Mesenchymal stem cell (in vitro differentiated cells and primary cell): ENCODE results near the gene FHOD3.

Experiments used
- DNase-seq: peaks from one replicate; pipeline ENCODE4 v3.0.0-alpha.2; 2013
- H2AFZ ChIP-seq: one replicate; pipeline ENCODE4 v1.6.1; 2013; ENCODE audit warnings: low read depth, mild to moderate bottlenecking, control low read depth, inconsistent platforms, low read length, moderate library complexity
- H2AK5ac ChIP-seq: 2 replicates; pipeline ENCODE4 v1.6.1; 2013; ENCODE audit warnings: low read length, moderate library complexity, mild to moderate bottlenecking, inconsistent platforms; ENCODE audit not compliant: severe bottlenecking
- H2BK120ac ChIP-seq: one replicate; pipeline ENCODE4 v1.6.1; 2013; ENCODE audit warnings: low read depth, mild to moderate bottlenecking, inconsistent platforms, low read length, moderate library complexity
- H2BK12ac ChIP-seq, 2 experiments: one replicate each; pipeline ENCODE4 v1.6.1; 2013; ENCODE audit warnings: inconsistent platforms in 2 of 2, low read length in 2 of 2, mild to moderate bottlenecking in 2 of 2, moderate library complexity in 2 of 2, control low read depth in 1 of 2
- H2BK15ac ChIP-seq: one replicate; pipeline ENCODE4 v1.6.1; 2013; ENCODE audit warnings: mild to moderate bottlenecking, low read depth, inconsistent platforms; ENCODE audit not compliant: poor library complexity, severe bottlenecking
- H2BK5ac ChIP-seq: 2 replicates; pipeline ENCODE4 v1.6.1; 2013; ENCODE audit warnings: low read depth, mild to moderate bottlenecking, low read length, control low read depth, inconsistent platforms; ENCODE audit not compliant: poor library complexity, severe bottlenecking
- H3K14ac ChIP-seq, 2 experiments: one replicate each; pipeline ENCODE4 v1.6.1; 2013; ENCODE audit warnings: inconsistent platforms in 2 of 2, low read length in 2 of 2, control low read depth in 1 of 2, mild to moderate bottlenecking in 1 of 2, moderate library complexity in 1 of 2
- H3K18ac ChIP-seq, 2 experiments: one replicate each; pipeline ENCODE4 v1.6.1; 2013; ENCODE audit warnings: inconsistent platforms in 2 of 2, low read length in 2 of 2, control low read depth in 1 of 2, low read depth in 1 of 2, mild to moderate bottlenecking in 1 of 2
- H3K23ac ChIP-seq, 2 experiments: one replicate each; pipeline ENCODE4 v1.6.1; 2013; ENCODE audit warnings: inconsistent platforms in 2 of 2, low read length in 2 of 2, mild to moderate bottlenecking in 2 of 2, moderate library complexity in 2 of 2, control low read depth in 1 of 2
- H3K27ac ChIP-seq: 2 replicates; pipeline ENCODE4 v1.5.1; 2013; ENCODE audit warnings: mild to moderate bottlenecking, moderate library complexity, low read length, control low read depth, inconsistent platforms; ENCODE audit not compliant: poor library complexity, severe bottlenecking
- H3K27me3 ChIP-seq, 2 experiments: 2 replicates each; pipeline versions ENCODE4 v1.6.1 to v1.7.0; 2013; ENCODE audit warnings: low read length in 2 of 2, mild to moderate bottlenecking in 2 of 2, moderate library complexity in 2 of 2, control low read depth in 1 of 2, inconsistent platforms in 1 of 2; ENCODE audit not compliant: control insufficient read depth in 1 of 2, insufficient read depth in 1 of 2
- H3K36me3 ChIP-seq, 2 experiments: 2 replicates each; pipeline versions ENCODE4 v1.6.1 to v1.7.0; 2013; ENCODE audit warnings: low read length in 2 of 2, control low read depth in 1 of 2, inconsistent platforms in 1 of 2, low read depth in 1 of 2, mild to moderate bottlenecking in 1 of 2; ENCODE audit not compliant: insufficient read depth in 2 of 2, control insufficient read depth in 1 of 2
- H3K4ac ChIP-seq, 2 experiments: one replicate each; pipeline ENCODE4 v1.6.1; 2013; ENCODE audit warnings: inconsistent platforms in 2 of 2, low read length in 2 of 2, mild to moderate bottlenecking in 2 of 2, moderate library complexity in 2 of 2, control low read depth in 1 of 2, low read depth in 1 of 2
- H3K4me1 ChIP-seq: 2 replicates; pipeline ENCODE4 v1.6.1; 2013; ENCODE audit warnings: low read depth, low read length, control low read depth; ENCODE audit not compliant: control insufficient read depth, insufficient read depth
- H3K4me2 ChIP-seq: 2 replicates; pipeline ENCODE4 v1.6.1; 2013; ENCODE audit warnings: low read length, mild to moderate bottlenecking, inconsistent platforms; ENCODE audit not compliant: poor library complexity, severe bottlenecking
- H3K4me3 ChIP-seq, 2 experiments: 2 replicates each; pipeline versions ENCODE4 v1.5.1 to v1.7.0; 2013; ENCODE audit warnings: low read length in 2 of 2, mild to moderate bottlenecking in 2 of 2, control low read depth in 1 of 2, low read depth in 1 of 2; ENCODE audit not compliant: insufficient read depth in 1 of 2
- H3K79me1 ChIP-seq: replicated peaks from 2 replicates; pipeline ENCODE4 v1.6.1; 2013; ENCODE audit warnings: mild to moderate bottlenecking, control low read depth, low read length, inconsistent platforms; ENCODE audit not compliant: poor library complexity, severe bottlenecking
- H3K9ac ChIP-seq: 2 replicates; pipeline ENCODE4 v1.7.0; 2013; ENCODE audit warnings: mild to moderate bottlenecking, low read length, moderate library complexity
- H3K9me3 ChIP-seq: 2 replicates; pipeline ENCODE4 v1.7.0; 2013; ENCODE audit warnings: mild to moderate bottlenecking, low read length; ENCODE audit not compliant: control insufficient read depth
- H4K8ac ChIP-seq: one replicate; pipeline ENCODE4 v1.6.1; 2013; ENCODE audit warnings: inconsistent platforms, mild to moderate bottlenecking, low read length, moderate library complexity
- H4K91ac ChIP-seq: one replicate; pipeline ENCODE4 v1.6.1; 2013; ENCODE audit warnings: mild to moderate bottlenecking, low read length, inconsistent platforms
- WGBS: methylation state at CpG from one replicate; pipeline ENCODE4 v1.1.7; 2013; ENCODE audit warnings: mixed read lengths; 5-methylcytosine and 5-hydroxymethylcytosine counted together

Gene FHOD3

DNA sequence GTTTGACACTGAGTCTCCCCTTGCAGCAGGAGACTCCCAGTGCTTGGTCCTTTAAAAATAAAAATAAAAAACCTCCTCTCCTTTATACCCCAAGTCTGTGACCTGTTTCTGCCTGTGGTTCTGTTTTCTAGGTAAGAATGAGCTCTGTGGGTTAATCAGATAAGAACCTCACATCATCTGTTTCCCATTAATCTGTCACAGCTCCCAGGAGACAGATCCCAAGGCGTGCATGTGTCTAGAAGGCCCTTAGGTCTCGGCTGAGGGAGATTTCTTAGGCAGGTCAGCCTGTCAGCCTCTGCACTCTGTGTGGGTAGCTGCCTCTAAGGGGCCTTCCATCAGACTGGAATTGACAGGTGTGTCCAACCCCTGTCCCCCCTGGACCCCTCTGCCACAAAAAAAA lies 80.7 kb downstream of the FHOD3 start:
- H4K8ac ChIP-seq = no peak overlapping the region
- H2BK5ac ChIP-seq = no peak overlapping the region
- H3K4me1 ChIP-seq = peaks cover 19% of the 10 kb centered on the region
- H3K14ac ChIP-seq = no peak overlapping the region
- H2AFZ ChIP-seq = no peak overlapping the region
- no peak overlapping the region for H2AK5ac ChIP-seq
- WGBS = 23% methylated on average over 2 of the region's 2 CpGs
- no peak overlapping the region for H4K91ac ChIP-seq
- no peak overlapping the region for H3K23ac ChIP-seq
- no peaks in the 10 kb centered on the region for H3K27me3 ChIP-seq
- no peak overlapping the region for H2BK12ac ChIP-seq
- H3K9me3 ChIP-seq = no peaks in the 10 kb centered on the region
- no peak overlapping the region for H3K27ac ChIP-seq
- peaks cover 32% of the 10 kb centered on the region for H3K79me1 ChIP-seq
- no peak overlapping the region for H3K4me2 ChIP-seq
- H3K18ac ChIP-seq = no peak overlapping the region
- no peak for DNase-seq
- peaks cover 0 to 9% of the 10 kb centered on the region in 2 experiments for H3K36me3 ChIP-seq
- no peak overlapping the region for H3K4me3 ChIP-seq
- H2BK120ac ChIP-seq = no peak overlapping the region
- no peak overlapping the region for H2BK15ac ChIP-seq
- no peak overlapping the region for H3K9ac ChIP-seq
- no peak overlapping the region for H3K4ac ChIP-seq

DNA sequence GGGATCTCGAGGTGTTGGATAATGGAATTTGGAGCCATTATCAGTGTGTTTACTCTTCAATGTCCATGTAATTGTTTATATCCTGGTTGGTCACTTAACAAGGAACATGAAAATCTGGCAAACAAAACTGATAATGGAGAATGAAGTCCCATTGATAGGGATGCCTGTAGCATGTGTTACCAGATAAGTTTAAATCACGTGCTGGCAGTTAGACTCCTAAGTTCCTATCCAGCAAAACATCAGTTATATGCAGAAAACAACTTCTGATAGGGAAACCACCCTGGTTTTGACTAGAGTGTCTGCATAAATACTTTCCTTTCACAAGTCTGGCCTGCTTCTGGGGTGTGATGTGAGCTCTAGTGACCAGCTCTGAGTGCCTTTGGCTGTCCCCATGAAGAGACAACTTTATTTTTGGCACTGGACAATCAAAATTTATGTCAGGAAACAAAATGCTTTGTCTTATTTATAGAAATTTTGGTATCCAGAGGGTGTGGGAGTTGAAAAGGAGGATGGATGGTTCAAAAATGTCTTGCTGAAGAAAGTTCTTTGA lies 82.0 kb downstream of the FHOD3 start:
- Histone ChIP-seq H3K36me3 (peaks cover 0 to 9% of the 10 kb centered on the region in 2 experiments), H2BK120ac (no peak overlapping the region), H2AK5ac (no peak overlapping the region), H3K4me3 (no peak overlapping the region), H3K14ac (no peak overlapping the region), H3K4ac (no peak overlapping the region), H3K27me3 (no peaks in the 10 kb centered on the region), H3K23ac (no peak overlapping the region), H3K27ac (no peak overlapping the region), H3K79me1 (peaks cover 34% of the 10 kb centered on the region), H3K4me1 (peaks cover 18% of the 10 kb centered on the region), H2AFZ (no peak overlapping the region), H3K4me2 (no peak overlapping the region), H2BK5ac (no peak overlapping the region), H2BK15ac (no peak overlapping the region), H3K18ac (no peak overlapping the region), H4K91ac (no peak overlapping the region), H2BK12ac (no peak overlapping the region), H4K8ac (no peak overlapping the region), H3K9ac (no peak overlapping the region), H3K9me3 (no peaks in the 10 kb centered on the region)
- no peak for DNase-seq
- WGBS = 86% methylated on average over 2 of the region's 2 CpGs

DNA sequence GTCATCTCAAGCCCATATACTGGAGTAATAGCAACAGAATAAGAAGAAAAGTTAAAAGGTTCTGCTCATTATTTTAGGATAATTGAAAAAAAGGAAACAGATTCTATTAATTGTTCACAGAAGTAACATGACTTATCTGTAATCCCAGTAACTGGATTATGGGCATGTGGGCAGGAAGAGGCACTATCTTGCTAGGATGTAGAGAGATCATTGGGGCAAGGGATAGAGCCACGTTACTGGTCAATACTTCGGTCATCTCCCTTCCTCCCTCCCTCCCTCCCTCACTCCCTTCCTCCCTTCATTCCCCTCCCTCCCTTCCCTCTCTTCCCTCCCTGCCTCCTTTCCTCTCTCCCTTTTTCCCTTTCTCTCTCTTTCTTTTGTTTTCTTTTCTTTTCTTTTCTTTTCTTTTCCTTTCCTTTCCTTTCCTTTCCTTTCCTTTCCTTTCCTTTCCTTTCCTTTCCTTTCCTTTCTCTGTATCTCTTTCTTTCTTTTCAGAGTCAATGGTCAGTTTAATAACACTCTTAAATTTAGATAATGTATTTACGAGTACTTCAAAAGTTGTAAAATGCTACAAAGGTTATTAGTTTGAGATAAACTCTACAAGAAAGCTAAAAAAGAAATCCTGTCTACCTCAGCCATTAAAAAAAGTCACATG lies 82.8 kb downstream of the FHOD3 start:
- DNase-seq = no peak
- no peak overlapping the region for H3K14ac ChIP-seq
- H4K91ac ChIP-seq = no peak overlapping the region
- no peak overlapping the region for H2BK15ac ChIP-seq
- H2BK12ac ChIP-seq = no peak overlapping the region
- no peak overlapping the region for H3K27ac ChIP-seq
- no peaks in the 10 kb centered on the region for H3K27me3 ChIP-seq
- no peak overlapping the region for H2BK120ac ChIP-seq
- no peak overlapping the region for H3K18ac ChIP-seq
- H3K23ac ChIP-seq = no peak overlapping the region
- WGBS = 75% methylated on average over 2 of the region's 3 CpGs
- peaks cover 16% of the 10 kb centered on the region for H3K4me1 ChIP-seq
- no peak overlapping the region for H2BK5ac ChIP-seq
- H3K4me3 ChIP-seq = no peak overlapping the region
- H4K8ac ChIP-seq = no peak overlapping the region
- H3K9me3 ChIP-seq = no peaks in the 10 kb centered on the region
- H2AK5ac ChIP-seq = no peak overlapping the region
- peaks cover 0 to 9% of the 10 kb centered on the region in 2 experiments for H3K36me3 ChIP-seq
- H3K9ac ChIP-seq = no peak overlapping the region
- no peak overlapping the region for H2AFZ ChIP-seq
- H3K4ac ChIP-seq = no peak overlapping the region
- H3K79me1 ChIP-seq = peaks cover 37% of the 10 kb centered on the region
- H3K4me2 ChIP-seq = no peak overlapping the region

DNA sequence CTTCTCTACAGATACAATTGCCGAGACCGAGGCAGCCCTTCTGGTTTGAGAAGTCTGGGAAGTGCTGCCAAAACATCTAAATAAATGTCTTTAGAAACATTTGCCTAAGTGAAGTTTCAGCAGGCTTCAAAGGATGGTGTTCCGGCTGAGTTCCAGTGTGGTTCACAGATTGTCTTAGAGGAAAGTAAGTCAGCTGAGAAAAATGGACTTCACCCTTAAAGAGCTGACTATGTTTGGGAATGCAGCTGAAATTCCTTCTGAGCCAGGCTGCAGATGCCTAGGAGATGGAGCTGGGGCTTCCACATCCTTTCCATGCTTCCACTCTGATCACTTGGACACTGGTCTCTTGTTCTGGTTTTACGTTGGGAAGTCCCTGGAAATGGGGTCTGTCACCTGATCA lies 83.6 kb downstream of the FHOD3 start:
- H2AK5ac ChIP-seq = peak overlapping the region; percentile 46
- no peak overlapping the region for H3K4me2 ChIP-seq
- no peak overlapping the region for H3K14ac ChIP-seq
- no peak overlapping the region for H2BK120ac ChIP-seq
- peaks cover 0 to 9% of the 10 kb centered on the region in 2 experiments for H3K36me3 ChIP-seq
- no peak overlapping the region for H3K18ac ChIP-seq
- H3K4me3 ChIP-seq = no peak overlapping the region
- H2AFZ ChIP-seq = no peak overlapping the region
- no peak overlapping the region for H3K23ac ChIP-seq
- no peaks in the 10 kb centered on the region for H3K9me3 ChIP-seq
- no peak overlapping the region for H3K27ac ChIP-seq
- peaks cover 37% of the 10 kb centered on the region for H3K79me1 ChIP-seq
- H2BK5ac ChIP-seq = no peak overlapping the region
- peaks cover 15% of the 10 kb centered on the region for H3K4me1 ChIP-seq
- 73% methylated on average over 2 of the region's 4 CpGs for WGBS
- H3K9ac ChIP-seq = no peak overlapping the region
- H4K91ac ChIP-seq = no peak overlapping the region
- DNase-seq = no peak
- no peak overlapping the region for H2BK12ac ChIP-seq
- no peak overlapping the region for H2BK15ac ChIP-seq
- H3K4ac ChIP-seq = no peak overlapping the region
- H4K8ac ChIP-seq = no peak overlapping the region
- no peaks in the 10 kb centered on the region for H3K27me3 ChIP-seq
